Pancreas (tissue), 10 donors: Measurements from ENCODE around the gene TEDC1. TPM values are rescaled to one million over a fixed set of nuclear protein-coding genes. Genes with fewer than 3 reads are reported as not detected.

Source experiments
- ATAC-seq, 4 donors: fragments of 200-7000 bp; cut with Tn5 transposase; one replicate each; pipeline versions ENCODE4 v1.8.0 to v1.9.1; 2020; ENCODE audit warnings: mild to moderate bottlenecking in 4 of 4, moderate library complexity in 4 of 4
- DNase-seq, 6 donors: peaks; one replicate each; pipeline ENCODE4 v3.0.0-alpha.2; 2020
- FAIRE-seq: peaks from 2 replicates; lab custom pipeline; 2012; peaks lifted over from hg19 to GRCh38; lab: Jason Lieb, UNC
- H3K27ac ChIP-seq, 4 donors: fragments of 200-600 bp; sonication (generic); 1 replicate in 3 of 4; 2 replicates in 1 of 4; pipeline versions ENCODE4 v1.5.0 to v1.8.0; 2020
- H3K27me3 ChIP-seq, 4 donors: fragments of 200-600 bp; one replicate each; pipeline ENCODE4 v1.8.0; 2021
- H3K36me3 ChIP-seq, 3 donors: fragments of 200-600 bp; sonication (generic) in 1 of 3; one replicate each; pipeline versions ENCODE4 v1.5.0 to v1.8.0; 2020 to 2021
- H3K4me1 ChIP-seq, 3 donors: fragments of 200-600 bp; one replicate each; pipeline ENCODE4 v1.8.0; 2021
- H3K4me3 ChIP-seq, 4 donors: fragments of 200-600 bp; sonication (generic) in 2 of 4; one replicate each; pipeline versions ENCODE4 v1.5.0 to v1.8.0; 2020 to 2021
- H3K9me3 ChIP-seq, 4 donors: fragments of 200-600 bp; one replicate each; pipeline ENCODE4 v1.8.0; 2021
- WGBS, 2 donors: extraction: QIAGEN DNeasy Blood & Tissue Kit; methylation state at CpG; one replicate each; pipeline ENCODE4 v1.1.7; 2013; 5-methylcytosine and 5-hydroxymethylcytosine counted together
- intact Hi-C, 3 donors: fragments of 100-400 bp; cut with DNase I; formaldehyde crosslinking; loops; one replicate each; pipeline versions ENCODE4 v1.11.1 to v1.14.2; 2022
- polyA plus RNA-seq, 2 donors: library from polyadenylated mRNA; stranded (reverse); fragments of 200-250 nt; gene quantifications; one replicate each; pipeline ENCODE4 v1.2.3, GENCODE V29; 2013
- total RNA-seq, 6 donors: library from RNA; stranded (reverse); fragmentation: NEBNext Ultra II Directional in 4 of 6; extraction: Animal tissue kit (Norgen Biotek cat#: 25700) in 4 of 6; gene quantifications; one replicate each; pipeline versions ENCODE4 v1.2.1 to v1.2.4, GENCODE V29; 2021 to 2023
- TF ChIP-seq, protein P1 (sequence below), 4 donors: fragments of 200-600 bp; sonication (generic) in 3 of 4; IDR thresholded peaks; one replicate each; pipeline versions ENCODE4 v1.5.0 to v1.8.0; 2021; ENCODE audit warnings: antibody characterized with exemption in 4 of 4
- donor health status: healthy with polysubstance abuse.
- donor health status: DM: no; HTN: no; CAD: no; lungs with moderate emphysema.
- donor health status: DM: no; HTN: no; CAD: no.
- donor health status: control.
- donor health status: control.
- donor health status: Bipolar disorder and iron deficiency.
- donor health status: DM: yes; HTN: yes; CAD: no.
- donor health status: DM: no; HTN: no; CAD: no.
- donor health status: DM: no; HTN: no; CAD: no.
- donor health status: DM: yes; HTN: yes; CAD: no.

TEDC1 gene
- total and polyA plus RNA-seq, 8 donors = 2.0 to 21.5 (median 4.0) TPM

DNA sequence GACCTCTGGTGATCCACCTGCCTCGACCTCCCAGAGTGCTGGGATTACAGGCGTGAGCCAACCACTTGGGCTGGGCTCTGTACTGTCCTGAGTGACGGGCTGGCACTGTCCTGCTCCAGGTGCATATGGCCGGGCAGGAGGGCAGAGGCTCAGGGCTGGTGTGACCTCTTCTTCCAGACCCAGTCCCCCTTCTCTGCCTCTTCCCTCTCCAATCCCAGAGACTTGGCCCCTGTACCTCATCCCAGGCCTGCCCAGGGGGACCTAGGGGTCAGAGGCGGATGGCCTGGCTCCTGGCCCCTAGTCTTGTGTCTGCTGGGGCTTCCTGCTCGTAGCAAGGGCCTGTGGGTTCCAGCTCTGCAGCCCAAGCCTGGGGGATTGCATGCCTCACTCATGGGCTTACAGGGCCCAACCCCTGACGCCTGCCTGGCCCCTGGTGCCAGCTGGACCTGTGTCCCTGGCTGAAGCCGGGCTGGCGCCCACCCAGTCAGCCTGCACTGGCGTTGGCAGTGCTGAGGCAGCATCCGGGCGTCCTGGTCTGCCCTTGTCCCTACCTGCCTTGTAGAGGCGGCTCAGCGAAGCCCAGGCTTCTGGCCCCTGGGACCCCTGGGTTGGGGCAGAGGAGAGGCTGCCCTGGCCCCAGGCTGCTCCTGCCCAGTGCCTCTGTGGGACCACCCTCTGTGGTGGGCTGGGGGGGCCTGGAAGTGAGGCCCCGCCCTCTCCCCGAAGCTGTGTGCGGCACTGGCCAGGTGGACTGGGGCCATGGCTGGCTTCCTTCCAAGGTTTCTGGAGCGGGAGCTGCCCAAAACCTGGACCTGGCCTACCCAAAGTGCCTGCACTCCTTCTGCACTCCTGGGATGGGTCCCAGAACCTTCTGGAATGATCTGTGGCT, 4.3 kb downstream of the TEDC1 start:
- peak in 4 of 6 donors; percentile 14 to 80 (median 51) for DNase-seq
- WGBS, 2 donors = 68 to 69% methylated on average over 18 of the region's 18 CpGs
- Histone ChIP-seq H3K4me3 (no peak overlapping the region), H3K4me1 (peaks cover 0 to 4% (median 0%) of the 10 kb centered on the region in 3 donors), H3K36me3 (no peaks in the 10 kb centered on the region), H3K27me3 (no peaks in the 10 kb centered on the region), H3K27ac (no peak overlapping the region), H3K9me3 (no peaks in the 10 kb centered on the region)
- no peak for FAIRE-seq
- TF ChIP-seq, protein P1, sequence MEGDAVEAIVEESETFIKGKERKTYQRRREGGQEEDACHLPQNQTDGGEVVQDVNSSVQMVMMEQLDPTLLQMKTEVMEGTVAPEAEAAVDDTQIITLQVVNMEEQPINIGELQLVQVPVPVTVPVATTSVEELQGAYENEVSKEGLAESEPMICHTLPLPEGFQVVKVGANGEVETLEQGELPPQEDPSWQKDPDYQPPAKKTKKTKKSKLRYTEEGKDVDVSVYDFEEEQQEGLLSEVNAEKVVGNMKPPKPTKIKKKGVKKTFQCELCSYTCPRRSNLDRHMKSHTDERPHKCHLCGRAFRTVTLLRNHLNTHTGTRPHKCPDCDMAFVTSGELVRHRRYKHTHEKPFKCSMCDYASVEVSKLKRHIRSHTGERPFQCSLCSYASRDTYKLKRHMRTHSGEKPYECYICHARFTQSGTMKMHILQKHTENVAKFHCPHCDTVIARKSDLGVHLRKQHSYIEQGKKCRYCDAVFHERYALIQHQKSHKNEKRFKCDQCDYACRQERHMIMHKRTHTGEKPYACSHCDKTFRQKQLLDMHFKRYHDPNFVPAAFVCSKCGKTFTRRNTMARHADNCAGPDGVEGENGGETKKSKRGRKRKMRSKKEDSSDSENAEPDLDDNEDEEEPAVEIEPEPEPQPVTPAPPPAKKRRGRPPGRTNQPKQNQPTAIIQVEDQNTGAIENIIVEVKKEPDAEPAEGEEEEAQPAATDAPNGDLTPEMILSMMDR (IDR thresholded peaks at IDR 0.05) = no peak
- no peak for ATAC-seq
- intact Hi-C loops = no loop called here

DNA sequence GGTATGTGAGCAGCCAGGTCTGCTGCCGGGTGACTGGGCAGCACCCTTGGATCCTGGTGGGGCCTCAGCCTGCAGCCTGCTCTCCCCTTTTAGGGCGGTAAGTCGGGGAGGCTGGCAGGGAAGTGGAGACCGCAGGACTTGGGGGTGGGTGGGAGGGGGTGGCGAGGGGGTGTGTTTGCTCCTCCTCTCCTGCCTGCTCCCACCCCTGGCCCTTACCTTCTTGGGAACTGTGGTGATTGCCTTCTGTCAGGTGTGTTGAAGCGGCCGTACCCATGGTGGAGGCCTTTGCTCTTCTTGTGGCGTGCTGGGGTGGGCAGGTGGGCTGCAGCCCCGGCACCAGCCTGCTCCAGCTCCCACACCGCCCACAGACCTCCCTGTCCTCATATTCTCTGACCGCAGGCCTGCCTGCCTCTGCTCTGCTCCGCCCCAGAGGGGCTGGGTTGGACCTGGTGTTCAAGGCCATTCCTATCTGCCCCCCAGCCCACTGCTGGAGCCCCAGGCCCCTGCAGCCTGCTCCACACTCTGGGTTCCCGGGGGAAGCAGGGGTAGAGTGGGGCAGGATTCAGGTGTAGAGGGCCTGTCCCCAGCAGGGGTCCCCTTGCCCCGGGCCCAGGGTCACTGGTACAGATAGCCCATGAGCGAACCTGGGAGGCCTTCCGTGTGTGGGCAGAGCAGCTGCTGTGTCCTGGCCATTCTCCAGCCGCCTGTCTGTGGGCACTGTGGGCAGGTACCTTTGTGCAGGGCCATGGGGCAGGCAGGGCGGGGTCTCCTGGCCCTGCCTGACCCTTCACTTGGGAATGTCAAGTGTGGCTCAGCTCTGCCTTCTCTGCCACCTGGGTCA, 5.2 kb downstream of the TEDC1 start:
- no peak for ATAC-seq
- TF ChIP-seq, protein P1 (IDR thresholded peaks at IDR 0.05) = no peak
- Histone ChIP-seq H3K36me3 (no peaks in the 10 kb centered on the region), H3K4me3 (no peak overlapping the region), H3K27me3 (no peaks in the 10 kb centered on the region), H3K9me3 (no peaks in the 10 kb centered on the region), H3K27ac (no peak overlapping the region), H3K4me1 (peaks cover 0 to 4% (median 0%) of the 10 kb centered on the region in 3 donors)
- intact Hi-C loops = no loop called here
- 68 to 75% methylated on average over 15 to 18 of the region's 18 CpGs for WGBS, 2 donors
- FAIRE-seq = no peak
- DNase-seq = peak in 1 of 6 donors; percentile 65

DNA sequence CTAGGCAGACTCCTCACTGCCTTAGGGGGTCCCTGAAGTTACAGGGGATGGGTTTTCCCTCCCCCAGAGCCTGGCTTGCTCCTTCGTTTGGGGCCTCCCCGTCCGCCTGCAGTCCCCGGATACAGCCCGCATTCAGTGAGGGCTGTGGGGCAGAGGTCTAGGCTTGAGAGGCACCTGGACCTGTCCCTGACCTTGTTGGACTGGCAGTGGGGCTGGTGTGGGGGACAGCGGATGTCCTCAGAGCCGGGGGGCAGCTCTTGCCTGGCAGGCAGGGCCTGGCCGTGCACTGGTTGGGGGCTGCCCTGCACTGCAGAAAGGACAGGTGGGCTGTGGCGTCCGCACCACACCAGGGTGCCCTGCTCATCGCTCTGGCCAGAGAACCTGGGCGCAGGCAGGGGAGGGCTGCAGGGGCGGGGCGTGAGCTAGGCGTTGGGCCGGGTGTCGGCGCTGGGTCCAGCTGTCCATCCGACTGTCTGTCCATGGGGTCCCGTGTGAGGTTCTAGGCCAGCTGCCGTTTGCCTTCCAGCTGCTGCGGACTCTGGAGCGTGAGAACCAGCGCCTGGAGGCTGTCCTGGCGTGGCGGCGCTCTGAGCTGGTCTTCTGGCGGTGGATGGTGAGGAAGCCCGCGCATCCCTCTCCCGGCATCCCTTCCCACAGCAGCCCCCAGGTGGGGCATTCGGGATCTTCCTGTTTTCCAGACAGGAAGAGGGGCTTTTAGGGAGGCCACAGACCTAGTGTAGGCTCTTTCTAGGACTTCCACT, 6.0 kb downstream of the TEDC1 start:
- H3K36me3 ChIP-seq = no peaks in the 10 kb centered on the region
- intact Hi-C loops = no loop called here
- TF ChIP-seq, protein P1 (IDR thresholded peaks at IDR 0.05) = no peak
- DNase-seq (peak in 1 of 6 donors; percentile 75), FAIRE-seq (no peak), ATAC-seq (no peak)
- H3K9me3 ChIP-seq = no peaks in the 10 kb centered on the region
- peaks cover 0 to 1% (median 0%) of the 10 kb centered on the region in 3 donors for H3K4me1 ChIP-seq
- WGBS, 2 donors = 90 to 91% methylated on average over 31 to 32 of the region's 32 CpGs
- no peak overlapping the region for H3K4me3 ChIP-seq
- no peak overlapping the region for H3K27ac ChIP-seq
- no peaks in the 10 kb centered on the region for H3K27me3 ChIP-seq

DNA sequence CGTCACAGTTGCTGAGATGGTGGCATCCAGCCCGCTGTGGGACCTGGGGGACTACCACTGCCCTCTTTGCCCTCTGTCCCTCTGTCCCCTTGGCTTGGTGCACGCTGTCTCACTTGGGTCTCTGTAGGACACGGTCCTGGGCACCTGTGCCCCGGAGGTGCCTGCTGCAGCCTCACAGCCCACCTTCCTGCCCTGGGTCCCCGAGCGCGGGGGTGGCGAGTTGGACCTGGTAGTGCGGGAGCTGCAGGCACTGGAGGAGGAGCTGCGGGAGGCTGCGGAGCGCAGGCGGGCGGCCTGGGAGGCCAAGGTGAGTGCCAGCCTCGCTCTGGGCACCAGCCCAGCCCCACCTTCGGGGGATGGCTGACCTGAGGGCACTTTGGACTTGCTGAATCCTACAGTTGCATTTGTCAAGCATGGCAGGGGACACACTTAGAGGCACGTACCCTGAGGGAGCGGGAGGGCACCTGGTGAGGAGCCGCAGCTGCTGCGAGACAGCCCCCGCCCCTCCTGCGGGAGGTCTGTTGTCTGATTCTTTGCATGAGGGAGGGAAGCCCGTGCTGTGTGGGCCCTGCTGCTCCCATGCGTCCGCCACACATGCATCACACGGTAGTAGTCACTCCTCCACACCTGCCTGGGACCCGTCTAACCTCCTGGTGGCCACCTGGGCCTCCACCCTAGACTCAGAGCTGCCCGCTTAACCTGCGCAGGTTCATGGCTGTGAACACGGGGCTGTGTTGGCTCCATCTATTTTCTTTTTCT, 6.8 kb downstream of the TEDC1 start:
- DNase-seq = peak in 1 of 6 donors; percentile 75
- ATAC-seq = no peak
- intact Hi-C loops = no loop called here
- Histone ChIP-seq H3K4me3 (no peak overlapping the region), H3K9me3 (no peaks in the 10 kb centered on the region), H3K4me1 (no peaks in the 10 kb centered on the region), H3K36me3 (no peaks in the 10 kb centered on the region), H3K27me3 (no peaks in the 10 kb centered on the region), H3K27ac (no peak overlapping the region)
- no peak for FAIRE-seq
- 89 to 95% methylated on average over 31 of the region's 31 CpGs for WGBS, 2 donors
- TF ChIP-seq, protein P1 (IDR thresholded peaks at IDR 0.05) = no peak
